NOMO-1 treated with DMSO at 0.1 percent for 48 hours (cell line): ENCODE measurements around the gene SNAPIN.
A peak's percentile ranks its signal among the peaks of the same experiment; 100 is the strongest.
"Not testable (repeated sequence)": the region's sequence is repeated elsewhere in the genome, so short reads cannot be mapped to it uniquely, and the experiment has no call there.

Experiments
- DNase-seq: peaks from one replicate; lab custom pipeline; 2025; ENCODE audit not compliant: unreplicated experiment; lab: John Stamatoyannopoulos, UW

The SNAPIN gene

DNA sequence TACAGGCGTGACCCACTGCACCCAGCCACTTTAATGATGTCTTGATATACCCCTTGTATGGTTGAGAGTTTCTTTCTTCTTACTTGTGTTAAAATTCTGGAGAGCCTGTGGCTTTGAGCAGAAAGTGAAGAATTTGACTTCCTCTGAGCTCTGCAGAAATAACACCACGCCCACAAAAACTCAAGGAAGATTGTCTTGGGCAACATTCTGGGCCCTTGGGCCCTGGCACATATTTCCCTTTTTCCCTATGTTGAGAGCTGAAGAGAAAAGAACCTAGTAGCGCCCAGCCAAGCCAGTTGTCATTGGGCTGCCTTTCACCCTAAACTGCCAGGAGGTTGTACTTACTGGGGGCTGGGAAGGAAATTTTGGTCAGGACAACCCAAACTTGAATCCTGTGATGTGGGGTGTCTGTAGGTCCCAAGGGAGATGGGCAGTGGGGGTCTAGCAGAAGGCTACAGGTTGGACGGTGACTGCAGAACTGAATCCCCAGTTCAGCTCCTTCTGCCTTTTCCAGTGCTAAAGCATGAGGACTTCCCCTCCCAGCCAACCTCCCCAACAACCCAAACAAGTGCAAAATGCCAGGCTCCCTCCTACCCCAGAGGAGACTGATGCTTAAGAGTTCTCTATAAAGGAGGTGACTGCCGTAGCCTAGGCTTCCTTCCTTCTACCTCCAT lies 11.7 kb upstream of the SNAPIN start:
- DNase-seq = peak; percentile 58

DNA sequence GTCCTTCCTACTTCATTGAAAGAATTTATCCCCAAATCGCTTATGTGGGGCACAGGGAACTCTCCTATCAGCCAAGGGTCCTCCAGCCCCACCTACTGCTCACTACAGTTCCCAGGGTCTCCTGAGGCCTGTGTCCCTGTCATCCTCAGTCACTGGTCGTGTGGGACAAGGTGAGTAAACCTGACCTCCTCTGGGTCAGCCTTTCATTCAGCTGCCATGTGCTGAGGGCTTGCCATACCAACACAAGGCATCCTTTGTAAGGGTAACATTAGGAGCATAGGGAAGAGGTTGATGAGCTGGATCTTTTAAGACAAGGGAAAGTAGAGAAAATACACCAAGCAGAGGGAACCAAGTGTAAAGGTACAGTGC lies 11.2 kb upstream of the SNAPIN start:
- DNase-seq = no peak

DNA sequence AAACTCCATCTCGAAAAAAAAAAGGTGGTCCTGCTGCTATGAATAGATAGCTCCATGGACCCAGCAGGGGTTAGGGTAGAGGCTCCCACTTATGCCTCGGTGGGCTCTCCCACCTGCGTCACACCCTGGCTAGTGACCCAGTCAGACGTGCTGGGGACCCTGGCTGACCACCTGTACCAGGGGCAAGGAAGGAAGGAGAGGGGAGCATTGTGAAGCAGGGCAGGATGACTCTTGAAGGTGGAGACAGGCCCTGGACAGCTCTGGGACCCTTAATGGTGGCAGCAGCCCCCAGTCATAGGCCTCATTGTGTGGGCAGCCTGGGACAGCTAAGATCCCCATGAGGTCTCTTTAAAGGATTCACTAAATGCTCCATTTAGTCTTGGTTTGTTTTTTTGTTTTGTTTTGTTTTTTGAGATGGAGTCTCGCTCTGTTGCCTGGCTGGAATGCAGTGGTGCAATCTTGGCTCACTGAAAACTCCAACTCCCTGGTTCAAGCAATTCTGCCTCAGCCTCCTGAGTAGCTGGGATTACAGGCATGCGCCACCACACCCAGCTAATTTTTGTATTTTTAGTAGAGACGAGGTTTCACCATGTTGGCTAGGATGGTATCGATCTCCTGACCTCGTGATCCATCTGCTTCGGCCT lies 10.4 kb upstream of the SNAPIN start:
- no peak for DNase-seq

DNA sequence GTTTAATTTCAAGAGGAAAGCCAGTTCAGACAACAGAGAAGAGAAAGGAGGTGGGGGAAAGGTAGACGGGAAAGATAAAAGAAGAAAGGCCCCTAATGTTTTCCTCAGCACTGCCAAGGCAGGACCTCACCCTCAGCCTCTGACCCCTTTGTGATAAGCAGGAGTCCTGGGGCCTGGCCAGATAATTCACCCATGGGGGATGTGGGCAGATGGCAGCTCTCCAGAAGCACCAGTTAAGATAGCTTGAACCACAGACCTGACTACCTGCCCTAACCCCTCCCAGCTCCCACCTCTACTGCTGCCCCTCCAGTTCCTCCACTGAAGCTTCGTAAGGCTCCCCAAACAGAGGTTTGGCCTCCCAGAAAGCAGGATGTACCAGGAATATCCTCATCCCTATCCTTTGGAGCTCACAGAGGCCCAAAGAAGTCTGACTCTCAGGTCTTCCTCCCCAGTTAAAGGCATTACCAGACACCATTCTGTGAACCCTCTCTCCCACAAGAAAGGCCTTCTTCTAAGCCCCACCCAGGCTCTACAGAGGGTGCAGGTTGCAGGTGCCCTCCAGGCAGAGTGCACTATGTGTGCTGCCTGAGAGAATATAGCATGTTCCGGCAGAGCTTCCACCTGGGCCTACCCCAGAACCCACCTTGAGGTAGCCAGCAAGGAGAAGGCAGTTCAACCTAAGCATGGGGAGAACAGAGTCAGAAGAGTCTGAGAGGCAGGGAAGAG lies 9.2 kb upstream of the SNAPIN start:
- DNase-seq = no peak

DNA sequence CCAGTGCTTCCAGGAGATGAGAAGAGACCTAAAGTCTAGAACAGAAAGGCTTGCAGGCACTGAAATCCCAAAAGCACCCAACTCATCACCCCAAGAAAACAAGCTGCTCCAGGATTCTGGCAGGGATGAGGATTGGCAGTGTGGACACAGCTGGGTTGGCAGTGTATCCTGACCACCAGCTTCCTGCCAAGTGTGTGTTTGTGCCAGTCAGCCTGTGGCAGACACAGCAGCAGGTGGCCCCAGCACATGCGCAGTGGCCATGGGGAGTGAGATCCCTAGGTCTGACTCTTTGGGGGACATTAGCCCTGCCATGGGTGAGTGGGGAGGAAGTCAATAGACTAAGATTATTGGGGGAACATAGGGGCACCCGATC lies 8.7 kb upstream of the SNAPIN start:
- no peak for DNase-seq

DNA sequence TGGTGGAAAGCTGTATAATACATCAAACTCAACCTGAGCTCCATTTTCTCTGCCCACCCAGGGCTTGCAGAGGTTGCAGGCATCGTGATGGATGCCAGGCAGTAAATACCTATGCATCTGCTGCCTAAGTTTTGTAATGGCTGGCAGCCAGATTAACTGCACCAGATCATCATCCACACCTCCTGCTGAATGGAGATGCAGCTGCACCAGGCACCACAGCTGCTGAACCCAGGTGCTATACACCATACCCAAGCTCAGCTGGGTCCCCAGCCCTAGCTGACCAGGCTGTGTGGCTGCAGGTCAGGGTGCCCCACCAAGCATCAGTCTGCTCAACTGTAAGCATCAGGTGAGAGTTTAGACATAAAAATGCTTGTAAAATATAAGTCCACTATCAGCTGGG lies 6.7 kb upstream of the SNAPIN start:
- DNase-seq = no peak

DNA sequence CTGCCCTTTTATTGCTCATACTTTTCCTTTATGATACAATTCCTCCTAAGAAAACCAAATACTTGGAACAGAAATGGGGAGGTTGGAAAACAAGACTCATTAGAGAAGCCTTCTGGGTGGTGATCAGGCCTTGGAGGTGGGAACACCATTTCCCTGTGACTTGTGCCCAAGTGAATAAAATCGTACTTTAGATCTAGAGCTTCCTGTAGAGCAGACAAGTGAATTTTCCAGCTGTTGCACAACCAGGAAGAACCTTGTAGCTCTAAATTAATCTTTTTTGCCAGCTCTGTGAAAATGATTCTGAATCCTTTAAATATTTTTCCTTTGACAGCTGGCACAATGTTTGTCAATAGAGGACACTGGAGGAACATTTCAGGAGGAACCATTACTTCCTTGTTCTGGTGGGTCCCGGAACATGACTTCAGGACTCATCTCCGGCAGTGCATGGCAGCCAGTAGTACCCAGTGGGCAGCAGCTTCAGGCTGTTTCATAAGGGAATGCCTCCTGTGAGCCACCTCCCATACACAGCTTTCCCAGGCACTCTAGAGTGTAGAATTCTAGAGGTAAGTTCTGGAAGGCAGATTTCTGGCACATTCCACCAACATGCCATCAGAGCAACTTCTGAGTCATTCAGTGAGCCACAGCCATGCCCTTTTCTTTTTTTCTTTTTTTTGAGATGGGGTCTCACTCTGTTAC lies 5.5 kb upstream of the SNAPIN start:
- DNase-seq = no peak

DNA sequence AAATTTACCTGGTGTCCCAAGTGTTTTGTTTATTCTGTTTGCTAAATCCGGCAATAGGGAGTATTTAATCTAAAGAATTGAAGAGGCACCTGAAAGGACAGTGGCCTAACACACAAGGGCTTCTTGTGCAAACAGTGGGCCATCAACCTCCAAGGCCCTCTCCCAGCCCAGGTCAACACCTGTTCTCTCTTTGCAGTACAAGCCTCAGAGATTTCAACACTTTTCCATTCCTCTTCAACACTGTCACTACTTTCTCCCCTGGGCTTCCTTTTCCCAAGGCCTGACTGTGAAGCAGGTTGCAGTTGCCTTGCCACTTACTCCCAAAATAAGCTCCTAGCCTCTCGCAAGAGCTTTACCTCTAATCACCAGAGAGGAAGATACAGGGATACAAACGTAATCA lies 3.2 kb upstream of the SNAPIN start:
- no peak for DNase-seq

DNA sequence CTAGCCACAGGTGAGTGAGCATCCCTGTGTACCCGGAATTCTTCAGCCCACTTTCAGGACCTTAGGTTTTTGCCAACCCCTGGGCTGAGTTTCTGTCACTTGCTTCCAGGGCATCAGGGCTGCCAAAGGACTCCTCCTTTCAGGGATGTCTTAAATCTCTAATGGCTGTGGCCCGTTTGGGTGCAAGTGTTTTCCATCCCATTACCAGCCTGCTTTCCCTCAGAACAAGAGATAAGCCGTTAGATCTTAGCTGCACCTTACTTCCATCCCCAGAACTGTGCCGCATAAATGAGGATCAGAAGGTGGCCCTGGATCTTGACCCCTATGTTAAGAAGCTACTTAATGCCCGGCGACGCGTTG lies 652 bp downstream of the SNAPIN start:
- no peak for DNase-seq

DNA sequence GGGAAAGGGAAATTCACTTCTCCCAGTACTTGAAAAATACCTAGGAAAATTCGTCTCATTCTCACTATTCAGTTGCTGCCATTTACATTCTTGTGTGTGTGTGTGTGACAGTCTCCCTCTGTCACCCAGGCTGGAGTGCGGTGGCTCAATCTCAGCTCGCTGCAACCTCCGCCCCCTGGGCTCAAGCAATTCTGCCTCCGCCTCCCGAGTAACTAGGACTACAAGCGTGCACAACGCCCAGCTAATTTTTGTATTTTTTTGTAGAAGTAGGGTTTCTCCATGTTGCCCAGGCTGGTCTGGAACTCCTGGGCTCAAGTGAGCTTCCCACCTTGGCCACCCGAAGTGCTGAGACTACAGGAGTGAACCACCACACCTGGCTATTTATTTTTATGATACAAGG lies 1.2 kb downstream of the SNAPIN start:
- DNase-seq = no peak

DNA sequence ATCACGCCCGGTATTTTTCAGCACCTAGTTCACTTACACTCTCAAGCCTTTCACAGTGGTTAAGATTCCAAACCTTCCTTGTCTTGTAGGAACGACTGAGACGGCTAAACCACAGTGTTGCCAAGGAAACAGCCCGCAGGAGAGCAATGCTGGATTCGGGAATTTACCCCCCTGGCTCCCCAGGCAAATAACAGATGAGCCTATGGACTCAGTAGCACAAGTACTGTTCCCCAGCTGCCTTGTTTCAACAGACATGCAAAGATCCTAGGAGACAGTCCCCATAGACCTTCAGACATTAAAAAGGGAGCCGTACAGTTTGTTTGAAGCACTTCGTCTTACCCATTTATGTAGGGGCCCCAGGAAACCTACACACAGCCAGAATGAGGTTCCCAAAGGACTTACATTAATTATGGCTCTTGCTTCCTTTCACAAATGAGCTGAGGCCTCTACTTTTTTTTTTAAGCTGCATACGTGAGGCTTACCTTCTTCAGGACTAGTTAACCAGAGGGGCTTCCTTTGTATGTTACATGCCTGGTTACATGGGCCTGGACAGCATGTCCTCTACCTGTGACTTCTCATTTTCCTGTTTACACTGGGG lies 2.7 kb downstream of the SNAPIN start:
- no peak for DNase-seq

DNA sequence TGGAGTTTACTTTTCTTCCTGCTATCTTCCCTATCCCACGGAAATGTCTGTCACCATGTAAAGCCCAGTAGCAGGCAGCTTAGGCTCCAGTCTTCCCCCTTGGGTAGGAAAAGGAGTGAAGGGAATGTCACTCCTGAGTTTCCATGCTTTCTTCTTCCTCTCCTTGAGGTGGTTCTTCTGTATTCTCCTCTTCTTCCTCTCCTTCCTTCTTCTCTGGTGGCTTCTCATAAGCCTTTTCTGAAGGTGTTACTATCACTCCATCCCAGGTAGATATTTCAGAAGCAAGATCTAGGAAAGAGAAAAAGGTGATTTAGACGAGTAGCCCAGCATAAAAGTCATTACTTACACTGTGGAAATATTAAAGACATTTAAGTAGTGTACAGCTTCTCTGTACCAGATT lies 3.8 kb downstream of the SNAPIN start:
- no peak for DNase-seq

DNA sequence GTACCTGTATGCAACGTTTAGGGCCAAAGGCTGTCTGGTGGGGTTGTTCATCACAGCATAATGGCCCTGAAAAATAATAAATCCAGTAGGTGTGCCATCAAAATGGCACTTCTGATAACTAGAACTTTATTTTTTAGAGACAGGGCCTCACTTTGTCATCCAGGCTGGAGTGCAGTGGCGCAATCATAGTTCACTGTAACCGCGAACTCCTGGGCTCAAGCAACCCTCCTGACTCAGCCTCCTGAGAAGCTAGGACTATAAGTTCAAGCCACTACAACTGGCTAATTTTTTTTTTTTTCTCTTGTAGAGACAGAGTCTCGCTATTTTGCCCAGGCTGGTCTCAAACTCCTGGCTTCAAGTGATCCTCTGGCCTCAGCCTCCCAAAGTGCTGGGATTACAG lies 4.7 kb downstream of the SNAPIN start:
- peak; percentile 51 for DNase-seq

DNA sequence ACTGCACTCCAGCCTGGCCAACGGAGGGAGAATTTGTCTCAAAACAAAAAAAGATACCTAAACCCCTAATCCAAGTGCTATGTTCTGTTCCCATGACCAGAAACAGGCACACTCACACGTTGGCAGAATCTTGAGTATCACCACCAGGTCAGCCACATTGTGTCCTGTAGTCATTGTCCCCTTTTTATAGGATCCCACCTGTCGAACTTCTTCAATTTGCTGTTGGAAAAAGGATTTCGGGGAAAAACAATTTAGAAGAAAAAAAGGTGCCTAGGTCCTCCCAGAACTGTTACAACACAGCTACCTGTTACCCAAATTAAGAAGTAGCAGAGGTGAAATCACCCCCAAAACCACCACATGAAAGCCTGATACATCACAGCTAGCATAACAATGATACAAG lies 8.9 kb downstream of the SNAPIN start:
- DNase-seq = no peak

DNA sequence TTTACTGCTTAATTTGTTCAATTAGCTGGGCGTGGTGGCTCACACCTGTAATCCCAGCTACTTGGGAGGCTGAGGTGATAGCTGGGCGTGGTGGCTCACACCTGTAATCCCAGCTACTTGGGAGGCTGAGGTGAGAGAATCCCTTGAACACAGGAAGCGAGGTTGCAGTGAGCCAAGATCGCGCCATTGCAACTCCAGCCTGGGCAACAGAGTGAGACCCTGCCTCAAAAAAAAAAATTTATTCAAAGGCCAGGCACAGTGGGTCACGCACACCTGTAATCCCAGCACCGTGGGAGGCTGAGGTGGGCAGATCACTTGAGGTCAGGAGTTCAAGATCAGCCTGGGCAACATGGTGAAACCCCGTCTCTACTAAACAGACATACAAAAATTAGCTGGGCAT lies 10.2 kb downstream of the SNAPIN start:
- not testable (repeated sequence) for DNase-seq

DNA sequence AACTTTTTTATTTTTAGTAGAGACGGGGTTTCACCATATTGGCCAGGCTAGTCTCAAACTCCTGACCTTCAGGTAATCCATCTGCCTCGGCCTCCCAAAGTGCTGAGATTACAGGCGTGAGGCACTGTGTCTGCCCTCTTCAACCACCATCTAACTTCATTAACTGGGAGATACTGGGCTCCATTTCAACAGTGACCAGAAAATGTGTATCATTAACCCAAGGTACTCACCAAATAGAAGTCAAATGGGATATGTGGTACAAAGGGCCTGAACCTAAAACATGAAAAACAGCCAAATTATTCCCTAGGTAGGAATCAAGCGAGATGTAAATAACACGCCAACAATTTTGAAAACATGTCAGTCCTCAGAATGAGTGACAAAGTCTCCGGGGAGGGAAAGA lies 11.1 kb downstream of the SNAPIN start:
- DNase-seq = no peak

DNA sequence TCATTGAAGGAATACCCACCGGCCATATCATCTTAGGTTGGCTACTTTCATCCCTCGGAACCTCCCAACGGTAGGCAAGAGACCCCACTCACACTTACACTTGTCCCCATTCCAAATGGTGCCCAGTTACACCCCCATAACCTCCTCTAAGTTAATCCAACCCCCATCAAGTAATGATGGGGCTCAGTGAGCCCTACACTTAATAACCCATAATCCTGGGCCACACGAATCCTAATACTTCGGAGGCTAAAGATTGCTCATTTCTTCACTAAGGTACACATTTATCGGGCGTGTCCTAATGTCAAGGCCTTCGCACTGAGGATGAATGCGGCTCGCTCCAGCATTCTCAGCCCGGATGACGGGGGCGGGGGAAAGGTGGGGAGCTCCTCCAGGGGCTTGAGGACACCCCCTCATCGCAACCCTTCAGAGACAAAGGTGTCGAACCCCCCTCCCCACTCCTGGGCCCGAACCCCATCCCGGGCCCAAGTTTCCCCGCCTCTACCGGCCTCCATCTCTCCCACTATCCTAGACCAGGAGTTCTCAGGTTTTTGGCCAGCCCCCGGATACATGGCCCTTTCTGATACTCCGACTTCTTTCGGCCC lies 11.9 kb downstream of the SNAPIN start:
- DNase-seq = no peak

DNA sequence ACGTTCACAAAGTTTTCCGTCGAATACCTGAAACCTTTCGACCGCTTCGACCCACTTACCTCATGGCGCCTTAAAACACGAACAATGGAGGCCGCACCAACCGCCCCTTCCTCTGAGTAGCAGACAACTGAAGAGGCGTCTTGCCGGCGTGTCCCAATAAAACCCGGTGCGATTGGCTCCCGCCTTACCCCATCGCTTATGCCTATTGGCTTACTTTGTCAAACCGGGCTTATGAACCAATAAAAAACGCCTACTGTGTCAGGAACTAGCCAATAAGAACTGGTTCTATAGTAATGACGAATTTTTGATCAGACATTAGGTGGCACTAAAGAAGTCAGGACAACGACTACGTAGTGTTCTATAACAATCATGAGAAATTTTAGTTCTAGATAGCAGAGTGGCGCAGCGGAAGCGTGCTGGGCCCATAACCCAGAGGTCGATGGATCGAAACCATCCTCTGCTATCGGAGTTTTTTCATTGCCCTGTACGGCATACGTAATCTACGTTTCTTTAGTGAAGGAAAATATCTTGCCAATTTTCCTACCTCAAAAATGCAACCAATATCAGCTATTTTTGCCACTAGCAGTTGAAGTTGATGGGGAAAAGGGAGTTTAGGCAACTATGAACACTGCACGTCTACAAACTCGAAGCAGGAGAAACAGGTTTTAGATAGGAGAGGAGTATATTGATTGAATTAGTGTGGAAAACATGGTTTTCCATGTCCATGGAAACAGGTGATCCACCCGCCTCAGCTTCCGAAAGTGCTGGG lies 12.5 kb downstream of the SNAPIN start, which contains the start of gene ILF2:
ILF2 (minus strand) TSS at position 135 of the 769 bp plus-strand sequence; CDS start at position 64, 71 bp downstream.
- peak; percentile 99 for DNase-seq

DNA sequence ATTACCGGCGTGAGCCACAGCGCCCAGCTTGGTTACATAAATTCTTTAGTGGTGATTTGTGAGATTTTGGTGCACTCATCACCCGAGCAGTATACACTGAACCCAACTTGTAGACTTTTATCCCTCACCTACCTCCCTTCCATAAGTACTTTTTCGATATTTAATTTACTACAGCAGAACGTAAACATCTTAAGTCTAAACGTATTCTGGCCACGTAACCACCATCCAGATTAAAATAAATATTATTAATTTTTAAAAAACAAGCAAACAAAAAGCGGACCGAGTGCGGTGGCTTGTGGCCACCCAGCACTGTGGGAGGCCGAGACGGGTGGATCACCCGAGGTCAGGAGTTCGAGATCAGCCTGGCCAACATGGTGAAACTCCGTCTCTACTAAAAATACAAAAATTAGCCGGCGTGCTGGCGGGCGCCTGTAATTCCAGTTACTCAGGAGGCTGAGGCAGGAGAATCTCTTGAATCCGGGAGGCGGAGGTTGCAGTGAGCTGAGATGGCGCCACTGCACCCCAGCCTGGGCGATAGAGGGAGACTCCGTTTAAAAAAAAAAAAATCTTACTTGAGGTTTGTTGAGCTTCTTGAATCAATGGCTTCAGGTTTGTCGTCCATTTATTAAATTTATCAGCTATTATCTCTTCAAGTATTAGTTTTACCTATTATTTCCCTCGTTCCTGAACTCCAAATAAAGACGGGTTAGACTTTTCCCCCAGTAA lies 13.3 kb downstream of the SNAPIN start:
- peak; percentile 51 for DNase-seq

DNA sequence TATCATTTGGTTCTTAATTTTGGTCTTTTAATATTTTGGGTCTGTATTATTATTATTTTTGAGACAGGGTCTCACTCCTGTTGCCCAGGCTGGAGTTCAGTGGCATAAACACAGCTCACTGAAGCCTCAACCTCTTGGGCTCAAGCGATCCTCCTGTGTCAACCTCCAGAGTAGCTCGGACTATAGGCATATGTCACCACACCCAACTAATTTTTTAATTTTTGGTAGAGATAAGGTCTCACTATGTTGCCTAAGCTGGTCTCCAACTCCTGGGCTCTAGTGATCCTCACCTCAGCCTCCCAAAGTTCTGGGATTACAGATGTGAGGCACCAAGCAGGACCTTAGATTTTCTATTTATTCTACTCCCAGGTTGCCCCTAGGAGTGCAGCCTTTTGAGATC lies 15.0 kb downstream of the SNAPIN start:
- DNase-seq = no peak
